Panc1 (cell line): ENCODE measurements around the gene PRSS21.
A peak's percentile ranks its signal among the peaks of the same experiment; 100 is the strongest.

ENCODE experiments used
- CTCF ChIP-seq: fragments of 450-650 bp; IDR thresholded peaks from 2 replicates; pipeline ENCODE4 v1.5.1; 2017; ENCODE audit warnings: mild to moderate bottlenecking
- POLR2AphosphoS5 ChIP-seq: IDR thresholded peaks from 2 replicates; pipeline ENCODE4 v1.6.1; 2012; ENCODE audit warnings: mild to moderate bottlenecking, low read depth, low read length, moderate library complexity

DNA sequence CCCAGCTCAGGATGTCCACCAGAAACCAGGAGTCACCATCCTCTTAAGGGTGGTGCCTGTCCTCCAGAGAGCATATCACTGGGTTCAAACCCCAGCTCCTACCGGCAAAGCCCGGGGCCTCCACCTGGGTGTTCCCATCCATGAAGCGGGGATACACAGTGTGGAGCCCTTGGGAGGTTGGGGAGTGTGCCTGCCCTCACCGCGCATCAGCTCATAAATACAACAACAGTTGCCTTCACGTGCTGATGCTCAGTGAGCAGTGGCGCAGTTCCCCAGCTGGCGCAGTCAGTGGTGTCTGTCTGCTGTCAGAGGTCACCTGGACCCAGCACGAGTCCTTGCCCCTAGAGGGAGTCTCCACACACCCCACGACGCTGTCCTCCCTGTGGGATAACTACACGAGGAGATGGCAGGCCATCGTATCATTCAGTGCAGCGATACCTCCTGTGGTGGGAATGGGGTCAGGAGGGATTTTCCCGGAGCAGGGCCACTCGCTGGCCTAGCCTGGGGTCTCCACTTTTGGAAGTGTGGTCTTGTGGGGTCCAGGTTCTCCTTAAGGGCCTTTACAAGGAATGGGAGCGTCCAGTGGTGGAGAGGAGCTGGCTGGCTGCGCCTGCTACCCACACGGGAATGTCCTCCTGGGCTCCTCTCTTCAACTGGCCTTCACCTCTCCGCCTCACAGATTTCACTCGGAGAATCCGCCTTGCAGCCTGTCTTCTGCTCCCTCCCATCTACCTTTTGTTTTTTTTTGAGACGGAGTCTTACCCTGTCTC, 37.7 kb upstream of the PRSS21 start:
- TF ChIP-seq CTCF (no peak; the same call in 1 of the 2 replicates), POLR2AphosphoS5 (0 out of 2 replicates have a peak, but pooled peaks have one; percentile 22)
